GM19397 (cell line): ENCODE results near the gene MED25.

Experiments used
- ATAC-seq: cut with Tn5 transposase; IDR thresholded peaks from one replicate; pipeline ENCODE4 v1.9.1; 2021; ENCODE audit warnings: mild to moderate bottlenecking, moderate library complexity; ENCODE audit not compliant: unreplicated experiment

Gene MED25

DNA sequence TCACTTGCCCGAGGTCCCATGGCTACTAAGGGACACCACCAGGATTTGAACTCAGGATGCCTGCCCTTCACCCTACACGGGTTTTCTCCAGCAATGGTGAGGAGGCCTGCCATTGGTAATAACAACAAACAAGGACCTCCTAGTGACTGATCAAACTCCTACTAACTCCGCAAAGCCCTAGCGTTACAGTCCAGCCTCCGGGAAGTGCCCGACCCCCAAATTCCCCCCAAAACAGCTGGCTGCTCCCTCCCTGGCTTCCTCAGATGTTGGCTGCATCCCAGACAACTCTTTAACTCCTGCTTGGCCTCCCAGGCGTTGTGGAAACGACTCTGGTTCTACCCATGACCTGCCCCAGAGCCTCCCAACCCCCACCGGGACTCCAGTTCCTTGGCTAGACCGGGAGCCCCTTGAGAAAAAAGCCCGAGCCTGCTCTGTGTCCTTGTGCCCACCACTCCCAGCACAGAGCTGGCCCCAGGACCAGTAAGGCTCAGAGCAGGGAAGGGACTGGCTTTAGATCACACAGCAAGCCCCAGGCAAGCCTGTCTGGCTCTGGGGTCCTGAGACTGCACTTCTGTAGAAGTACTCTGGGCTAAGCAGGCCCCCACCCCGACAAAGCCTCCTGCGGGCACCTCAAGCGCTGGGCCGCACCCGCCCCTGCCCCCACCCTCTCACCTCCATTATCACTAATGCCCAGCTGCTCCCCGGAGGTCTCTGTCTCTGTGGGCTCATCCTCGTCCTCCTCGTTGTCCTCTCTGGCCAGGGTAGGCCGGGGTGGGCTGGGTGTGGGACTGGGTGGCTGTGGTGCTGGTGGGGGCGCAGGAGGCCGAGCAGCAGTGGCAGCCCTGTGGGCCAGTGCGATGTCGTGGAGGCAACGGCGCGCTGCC is 54.4 kb downstream of the MED25 start:
- no peak for ATAC-seq

DNA sequence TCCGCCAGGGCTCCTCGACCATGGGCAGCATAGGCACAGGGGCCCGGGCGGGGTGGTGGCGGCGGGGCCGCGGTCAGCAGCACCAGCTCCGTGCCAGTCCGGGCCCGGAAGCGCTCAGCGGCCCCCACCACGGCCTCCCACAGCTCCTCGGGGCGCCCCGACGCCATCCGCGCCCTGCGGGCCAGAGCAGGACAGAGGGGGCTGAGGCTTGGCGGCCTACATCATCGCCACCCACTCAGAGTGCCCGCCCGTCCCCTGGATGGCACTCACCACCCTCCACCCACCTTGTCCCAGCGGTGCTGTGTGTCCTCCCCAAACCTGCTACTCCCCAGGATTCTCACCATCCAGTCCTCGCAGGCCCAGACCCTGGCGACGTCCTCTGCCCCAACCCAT is 55.0 kb downstream of the MED25 start:
- ATAC-seq = no peak

DNA sequence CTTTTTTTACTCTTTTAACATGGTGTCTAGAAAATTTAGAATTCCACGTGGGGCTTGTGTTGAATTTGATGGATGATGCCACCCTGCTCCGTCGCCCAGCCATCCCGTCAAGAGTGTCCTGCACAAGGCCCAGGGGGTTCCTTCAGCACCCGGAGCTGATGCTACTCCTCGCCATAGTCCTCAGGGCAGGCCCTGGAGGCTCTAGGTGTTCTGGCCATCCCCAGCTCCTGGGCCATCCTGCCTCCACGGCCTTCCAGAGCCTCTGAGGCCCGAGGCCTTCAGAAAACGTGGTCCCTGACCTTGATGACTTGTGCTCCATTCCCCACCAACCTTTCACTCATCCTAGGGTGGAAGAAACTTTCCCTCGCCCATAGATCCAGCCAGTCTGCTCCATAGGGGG is 55.7 kb downstream of the MED25 start:
- ATAC-seq = no peak

DNA sequence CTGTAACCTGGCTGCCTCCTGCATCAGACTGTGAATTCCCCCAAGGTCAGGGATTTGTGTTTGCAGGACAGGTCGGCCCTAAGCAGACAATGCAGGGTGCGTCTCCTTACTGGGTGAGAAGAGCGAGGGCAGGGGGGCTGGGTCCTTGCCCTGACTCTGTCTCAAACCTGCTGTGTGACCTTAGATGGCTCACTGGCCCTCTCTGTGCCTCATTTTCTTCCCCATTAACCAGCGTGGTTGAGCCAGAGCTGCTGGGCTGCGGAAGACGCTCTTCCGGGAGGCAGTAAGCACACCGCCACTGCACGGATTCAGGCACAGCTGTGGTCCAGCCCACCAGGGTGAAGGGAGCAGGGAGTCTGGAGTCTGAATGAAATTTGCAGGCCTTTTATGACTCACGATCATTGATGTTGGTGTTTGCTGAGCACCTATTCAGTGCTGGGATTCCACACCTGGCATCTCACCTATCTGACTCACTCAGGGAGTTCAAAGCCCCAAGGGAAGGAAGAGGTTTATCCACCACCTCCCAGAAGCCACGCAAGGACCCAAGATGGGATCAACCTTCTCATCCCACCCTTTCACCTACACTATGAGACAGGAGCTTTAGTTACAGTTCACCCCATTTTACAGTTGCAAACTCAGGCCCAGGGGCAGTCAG is 56.5 kb downstream of the MED25 start:
- no peak for ATAC-seq

DNA sequence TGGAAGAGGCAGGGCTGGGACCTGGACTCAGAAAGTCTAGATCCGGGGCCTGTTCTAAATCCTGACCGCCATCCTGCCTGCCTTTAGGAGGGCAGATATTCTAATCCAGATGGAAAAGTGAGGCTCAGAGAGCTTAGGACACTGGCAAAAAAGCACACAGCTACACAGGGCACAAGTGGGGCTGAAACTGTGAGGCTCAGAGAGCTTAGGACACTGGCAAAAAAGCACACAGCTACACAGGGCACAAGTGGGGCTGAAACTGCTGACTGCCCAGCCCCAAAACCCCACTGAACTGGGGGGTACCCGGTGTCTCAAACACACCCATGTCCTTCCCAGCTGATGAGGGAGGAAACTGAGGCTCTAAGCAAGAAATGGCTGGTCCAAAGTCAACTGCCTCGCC is 57.1 kb downstream of the MED25 start:
- ATAC-seq = no peak

DNA sequence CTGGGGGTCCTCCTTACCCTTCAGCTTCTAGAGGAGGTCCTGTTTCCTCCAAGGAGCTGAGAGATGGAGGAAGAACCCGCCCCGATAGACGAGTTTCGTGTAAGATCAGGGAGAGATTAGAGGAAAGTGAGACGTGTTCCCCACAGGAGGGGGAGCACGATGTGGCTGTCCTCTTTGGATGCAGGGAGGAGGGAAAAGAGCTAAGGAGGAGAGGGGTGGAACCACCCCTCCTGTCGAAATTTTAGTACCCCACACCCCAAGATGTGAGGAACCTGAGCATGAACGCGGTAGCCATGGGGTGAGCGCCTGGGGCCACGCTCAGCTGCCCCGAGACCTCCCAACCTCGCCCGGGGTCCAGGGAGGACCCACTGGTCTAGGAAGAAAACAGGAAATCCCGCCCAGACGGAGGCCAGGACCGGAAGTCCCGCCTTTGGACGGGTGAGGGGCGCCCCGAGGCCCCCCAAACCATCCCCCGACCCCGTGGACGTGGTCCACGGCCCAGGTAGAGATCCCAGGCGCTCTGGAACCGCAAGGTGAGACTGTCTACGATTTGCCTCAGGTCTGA is 57.9 kb downstream of the MED25 start:
- ATAC-seq = no peak

DNA sequence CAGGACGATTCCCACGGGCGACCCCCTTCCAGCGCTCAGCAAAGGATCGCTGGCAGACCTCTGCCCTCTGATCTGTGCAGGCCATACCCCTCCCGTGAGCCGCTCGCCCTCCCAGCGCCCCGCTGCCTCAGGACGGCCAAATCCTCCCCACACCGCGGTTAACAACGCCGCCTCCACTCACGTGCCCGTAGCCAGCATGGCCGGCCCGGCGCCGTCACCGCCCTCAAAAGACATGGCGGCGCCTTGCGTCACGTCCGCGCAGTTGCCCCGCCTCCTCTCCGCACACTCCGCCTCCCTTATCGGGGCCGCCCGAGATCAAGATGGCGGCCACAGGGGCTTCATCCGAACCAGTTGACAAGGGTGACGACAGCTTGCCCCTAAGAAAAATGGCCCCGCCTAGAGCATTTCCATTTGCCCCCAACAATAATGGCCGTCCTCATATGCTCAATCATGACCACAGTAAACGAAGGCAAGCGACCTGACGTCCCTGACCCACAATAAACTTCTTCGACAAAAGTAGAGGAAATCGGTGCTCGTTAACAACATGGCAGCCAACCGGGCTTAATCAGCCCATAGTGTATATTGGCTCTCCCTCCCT is 58.4 kb downstream of the MED25 start:
- peak; percentile 48 for ATAC-seq

DNA sequence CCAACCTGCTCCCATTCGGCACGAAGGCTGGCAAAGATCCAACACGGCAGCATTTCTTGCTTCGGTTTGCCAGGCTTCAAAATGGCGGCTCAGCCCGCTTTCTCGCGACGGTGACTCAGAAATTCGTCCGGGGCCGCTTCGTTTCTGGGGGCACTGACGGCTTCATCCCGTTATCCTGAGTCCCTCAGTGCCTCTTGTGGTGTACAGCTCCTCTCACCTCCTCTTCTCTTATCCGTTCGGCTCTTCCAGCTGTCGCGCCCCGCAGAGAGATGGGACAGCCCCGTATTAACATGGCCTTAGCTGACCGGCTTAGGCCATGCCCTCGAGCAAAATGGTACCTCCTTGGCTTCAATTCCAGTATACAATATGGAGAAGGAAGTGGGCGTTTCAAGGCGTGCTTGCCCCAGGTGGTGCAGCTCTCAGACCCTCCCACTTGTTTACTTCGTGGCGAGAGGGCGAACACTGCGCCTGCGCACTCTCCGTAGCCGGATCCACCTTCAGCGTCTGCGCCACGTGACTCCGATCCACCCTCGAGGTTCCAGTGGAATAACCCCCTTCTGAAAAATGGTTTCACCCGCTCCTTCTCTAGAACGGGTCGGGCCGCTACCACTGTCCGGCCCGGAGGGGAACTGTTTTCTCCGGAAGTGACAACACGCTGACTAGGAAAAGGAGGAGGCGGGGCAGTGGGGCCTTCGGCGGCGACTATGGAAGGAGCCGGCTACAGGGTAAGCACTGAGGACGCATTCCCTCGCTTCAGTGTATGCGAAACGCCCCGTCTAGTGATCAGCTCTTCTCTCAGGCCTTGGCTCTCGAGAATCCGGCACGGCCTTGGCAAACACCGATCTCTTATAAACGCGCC is 59.2 kb downstream of the MED25 start, which contains the start of the genes AKT1S1 and TBC1D17:
TSS of gene AKT1S1 (minus strand) at position 336 of the 859 bp plus-strand sequence. CDS start 4,060 bp downstream, outside the sequence.
TSS of gene TBC1D17 (plus strand) at position 683 of the 859 bp plus-strand sequence. CDS start at position 705, 22 bp downstream.
- peak; percentile 58 for ATAC-seq

DNA sequence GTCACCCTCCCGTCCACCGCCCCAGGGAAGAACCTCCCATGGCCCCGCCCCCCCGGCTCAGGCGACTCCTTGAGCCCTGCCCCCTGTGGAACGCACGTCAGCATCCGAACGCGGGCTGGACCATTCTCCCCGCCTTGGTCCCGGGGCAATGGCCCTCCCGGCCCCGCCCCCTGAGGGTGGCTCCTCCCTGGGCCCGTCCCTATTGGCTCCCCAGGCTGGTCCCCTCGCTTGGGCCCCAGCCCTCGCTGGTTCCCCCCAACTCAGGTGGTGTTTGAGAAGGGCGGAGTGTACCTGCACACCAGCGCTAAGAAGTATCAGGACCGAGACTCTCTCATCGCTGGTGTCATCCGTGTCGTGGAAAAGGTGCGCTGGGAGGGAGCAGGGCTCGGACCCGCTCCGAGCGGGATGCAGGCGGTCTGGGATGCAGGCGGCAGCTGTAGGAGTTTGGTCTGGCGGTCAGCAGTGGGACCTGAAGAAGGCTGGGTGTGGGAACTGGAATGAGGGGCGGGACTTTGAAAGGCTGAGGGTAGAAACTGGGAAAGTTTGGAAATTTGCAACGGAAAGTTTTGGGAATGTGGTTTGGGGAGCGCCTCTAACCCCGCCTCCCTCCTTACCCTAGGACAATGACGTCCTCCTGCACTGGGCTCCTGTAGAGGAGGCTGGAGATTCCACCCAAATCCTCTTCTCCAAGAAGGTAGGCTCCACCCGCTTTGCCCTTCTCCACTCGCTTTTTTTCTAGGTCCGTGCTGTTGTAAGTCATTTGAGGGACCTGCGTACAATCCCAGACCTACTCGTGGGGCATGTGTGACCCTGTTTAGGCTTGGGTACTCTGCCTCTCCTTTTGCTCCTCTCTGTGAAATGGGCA is 60.0 kb downstream of the MED25 start:
- peak; percentile 44 for ATAC-seq

DNA sequence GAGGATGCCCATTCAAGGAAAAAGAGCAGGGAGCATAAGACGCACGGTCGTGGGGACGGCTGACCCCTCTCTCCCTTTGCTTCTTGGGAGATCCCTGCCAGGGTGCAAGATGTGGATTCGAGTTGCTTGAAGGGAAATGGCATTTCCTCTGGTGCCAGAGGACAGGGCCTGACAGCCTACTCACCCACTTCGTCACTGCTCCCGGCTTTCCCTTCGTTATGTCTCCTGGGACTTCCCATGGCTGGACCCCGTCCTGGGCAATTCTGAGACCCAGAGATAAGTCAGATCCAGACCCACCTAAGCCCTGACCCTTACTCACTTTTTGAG is 60.6 kb downstream of the MED25 start:
- ATAC-seq = no peak

DNA sequence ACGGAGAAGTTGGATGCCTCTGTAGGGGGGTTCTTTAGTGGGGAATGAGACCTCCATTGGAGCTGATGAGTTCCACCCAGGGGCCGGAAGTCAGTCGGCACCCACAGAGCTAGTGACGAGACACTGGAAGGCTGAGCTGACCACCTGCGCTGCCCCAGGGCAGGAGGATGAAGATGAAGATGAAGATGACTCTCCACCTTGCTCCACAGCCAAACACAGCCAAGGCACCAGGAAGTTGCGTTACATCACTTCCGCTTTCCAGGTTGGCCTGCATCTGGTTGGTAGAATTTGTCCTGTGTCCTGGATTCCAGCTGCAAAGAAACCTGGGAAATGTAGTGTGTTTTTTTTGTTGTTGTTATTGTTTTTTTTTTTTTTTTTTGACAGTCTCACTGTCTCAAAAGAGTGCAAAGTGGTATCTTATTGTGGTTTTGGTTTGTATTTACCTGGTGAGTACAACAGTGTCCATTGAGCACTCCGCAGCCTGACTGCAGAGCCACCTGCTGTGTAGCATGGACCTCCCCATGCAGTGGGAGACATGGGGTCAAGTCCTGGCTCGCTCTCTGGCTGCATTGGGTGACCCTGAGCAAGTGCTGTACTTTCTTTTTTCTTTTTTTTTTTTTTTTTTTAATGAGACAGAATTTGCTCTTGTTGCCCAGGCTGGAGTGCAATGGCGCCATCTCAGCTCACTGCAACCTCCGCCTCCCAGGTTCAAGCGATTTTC is 61.3 kb downstream of the MED25 start:
- ATAC-seq = no peak

DNA sequence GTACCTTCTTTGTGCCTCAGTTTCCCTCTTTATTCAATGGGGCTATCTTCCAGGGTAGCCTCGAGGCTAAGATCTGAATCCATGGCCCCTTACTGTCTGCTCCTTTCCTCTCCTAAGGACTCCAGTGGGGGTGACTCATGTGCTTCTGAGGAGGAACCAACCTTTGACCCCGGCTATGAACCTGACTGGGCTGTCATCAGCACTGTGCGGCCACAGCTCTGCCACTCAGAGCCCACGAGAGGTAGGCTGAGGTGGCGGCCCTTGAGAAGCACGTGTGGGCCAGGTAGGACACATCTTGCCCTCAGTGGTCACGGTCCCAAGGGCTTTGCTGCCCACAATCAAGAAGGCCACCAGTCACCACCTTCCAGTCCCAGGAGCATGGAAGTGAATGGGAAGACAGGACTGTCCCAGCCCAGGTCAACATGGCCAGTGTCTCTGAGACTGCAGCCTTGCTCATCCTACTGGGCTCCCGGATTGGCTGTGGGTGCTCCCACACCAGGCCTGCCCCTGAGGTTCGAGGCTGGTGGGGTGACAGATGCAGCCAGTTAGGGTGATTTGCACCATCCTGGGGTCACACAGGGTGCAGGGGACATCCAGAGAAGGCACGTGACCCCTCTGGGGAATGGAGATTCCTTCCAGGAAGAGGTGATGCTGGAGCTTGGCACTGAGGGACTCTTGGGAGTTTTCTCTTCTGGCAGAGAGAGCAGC is 62.2 kb downstream of the MED25 start:
- no peak for ATAC-seq

DNA sequence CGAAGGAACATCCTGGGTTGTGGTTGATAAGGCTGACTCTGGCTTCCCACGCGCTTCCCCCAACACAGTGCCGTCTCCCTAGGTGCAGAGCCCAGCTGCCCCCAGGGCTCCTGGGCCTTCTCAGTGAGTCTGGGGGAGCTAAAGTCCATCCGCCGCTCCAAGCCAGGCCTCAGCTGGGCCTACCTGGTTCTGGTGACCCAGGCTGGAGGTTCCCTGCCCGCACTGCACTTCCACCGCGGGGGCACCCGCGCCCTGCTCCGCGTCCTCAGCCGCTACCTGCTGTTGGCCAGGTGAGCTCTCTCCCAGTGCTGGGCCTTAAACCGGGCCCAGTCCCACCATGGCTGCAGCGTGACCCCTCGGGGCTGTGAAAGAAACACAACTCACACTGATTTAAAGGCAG is 63.1 kb downstream of the MED25 start:
- ATAC-seq = no peak

DNA sequence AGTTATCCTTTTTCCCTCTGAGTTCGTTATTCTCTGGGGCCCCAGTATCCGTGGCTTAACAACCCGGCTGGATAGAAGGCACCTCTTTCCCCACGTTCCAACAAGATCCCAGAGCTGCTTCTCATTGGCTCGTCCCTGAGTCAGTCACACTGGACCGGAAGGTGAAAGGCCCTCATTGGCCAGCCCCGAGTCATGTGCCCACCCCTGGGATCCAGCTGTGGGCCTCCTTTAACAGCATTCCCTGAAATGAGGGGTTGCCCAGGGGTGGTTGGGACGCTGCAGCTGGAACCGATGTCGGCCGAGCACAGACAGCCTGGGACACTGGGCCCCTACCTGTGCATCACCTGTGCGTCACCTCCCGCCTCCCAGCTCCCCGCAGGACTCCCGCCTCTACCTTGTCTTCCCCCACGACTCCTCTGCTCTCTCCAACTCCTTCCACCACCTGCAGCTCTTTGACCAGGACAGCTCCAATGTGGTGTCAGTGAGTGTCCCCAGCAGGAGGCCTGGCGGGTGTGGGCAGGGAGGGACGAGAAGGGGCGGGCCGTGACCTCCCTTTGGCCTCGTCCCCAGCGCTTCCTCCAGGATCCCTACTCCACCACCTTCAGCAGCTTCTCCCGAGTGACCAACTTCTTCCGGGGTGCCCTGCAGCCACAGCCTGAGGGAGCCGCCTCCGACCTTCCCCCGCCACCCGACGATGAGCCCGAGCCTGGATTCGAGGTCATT is 63.7 kb downstream of the MED25 start:
- ATAC-seq = no peak

DNA sequence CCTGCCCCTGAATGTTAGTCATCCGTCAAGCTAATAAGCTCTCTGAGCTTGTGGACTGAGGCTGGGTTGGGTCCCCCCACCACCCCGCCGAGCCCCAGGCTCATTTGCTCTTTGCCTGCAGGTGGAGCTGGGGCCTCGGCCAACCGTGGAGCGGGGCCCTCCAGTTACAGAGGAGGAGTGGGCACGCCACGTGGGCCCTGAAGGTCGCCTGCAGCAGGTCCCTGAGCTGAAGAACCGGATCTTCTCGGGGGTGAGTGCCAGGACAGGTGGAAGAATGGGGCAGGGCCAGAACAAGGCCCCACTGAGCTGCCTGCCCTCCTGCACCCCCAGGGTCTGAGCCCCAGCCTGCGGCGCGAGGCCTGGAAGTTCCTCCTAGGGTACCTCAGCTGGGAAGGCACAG is 64.6 kb downstream of the MED25 start:
- no peak for ATAC-seq

DNA sequence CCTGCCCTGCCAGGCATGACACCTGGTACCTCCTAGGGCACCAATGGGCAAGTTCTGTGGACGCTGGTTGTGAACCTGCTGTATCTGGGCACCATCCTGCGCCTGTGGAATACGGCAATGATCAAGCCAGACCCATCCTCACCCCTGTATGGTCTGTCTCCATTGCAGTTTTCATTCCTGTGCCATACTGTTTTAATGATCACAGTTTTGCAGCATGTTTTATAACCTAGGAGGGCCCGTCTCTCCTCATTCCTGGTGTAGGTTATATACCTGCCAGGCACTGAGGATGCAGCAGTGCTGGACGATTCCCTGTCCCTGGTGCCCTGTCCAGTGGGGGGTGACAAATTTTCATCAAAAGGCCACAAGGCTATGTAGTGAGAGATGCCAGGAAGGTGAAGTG is 65.0 kb downstream of the MED25 start:
- ATAC-seq = no peak

DNA sequence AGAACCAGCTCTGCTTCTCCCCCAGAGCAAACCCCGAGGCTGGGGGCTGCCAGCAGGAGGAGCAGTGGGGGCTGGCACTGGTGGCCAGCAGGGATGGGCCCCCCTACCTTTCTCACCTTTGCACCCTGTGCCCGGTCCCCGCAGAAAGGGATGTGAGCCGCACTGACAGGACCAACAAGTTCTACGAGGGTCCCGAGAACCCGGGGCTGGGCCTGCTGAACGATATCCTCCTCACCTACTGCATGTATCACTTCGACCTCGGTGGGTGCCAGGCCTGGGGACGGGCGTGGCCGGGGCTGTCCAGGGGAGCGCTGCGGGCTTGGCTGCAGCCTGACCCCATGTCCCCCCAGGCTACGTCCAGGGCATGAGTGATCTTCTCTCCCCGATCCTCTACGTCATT is 66.0 kb downstream of the MED25 start:
- ATAC-seq = no peak

DNA sequence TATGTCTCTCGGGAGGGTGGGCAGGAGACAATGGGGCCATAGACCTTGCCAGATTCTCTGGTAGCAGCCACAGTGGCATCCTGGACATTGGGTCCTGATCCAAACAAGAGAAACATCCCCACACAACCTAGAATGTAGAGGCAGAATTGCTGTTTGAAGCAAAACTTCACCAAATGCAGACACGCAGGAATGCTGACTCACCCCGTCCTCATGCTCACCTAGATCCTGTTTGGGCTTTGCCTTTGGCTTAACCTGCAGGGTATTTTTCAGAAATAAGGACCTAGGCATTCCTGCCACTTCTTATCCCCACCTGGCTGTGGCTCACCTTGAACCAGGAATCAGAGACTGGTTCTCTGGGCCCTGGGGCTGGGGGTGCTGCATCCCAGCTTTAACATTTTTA is 66.7 kb downstream of the MED25 start:
- no peak for ATAC-seq
